Measurements from ENCODE around the gene NPEPL1.
A peak's percentile ranks its signal among the peaks of the same experiment; 100 is the strongest.
"Not testable (repeated sequence)": the region's sequence is repeated elsewhere in the genome, so short reads cannot be mapped to it uniquely, and the experiment has no call there.

Gene NPEPL1

GRCh38 chr20:58692579-58693225 lies at the start of gene NPEPL1:
NPEPL1 (plus strand) TSS chr20:58692800; CDS start chr20:58692901, 101 bp downstream.
- TF ChIP-seq, protein P1, sequence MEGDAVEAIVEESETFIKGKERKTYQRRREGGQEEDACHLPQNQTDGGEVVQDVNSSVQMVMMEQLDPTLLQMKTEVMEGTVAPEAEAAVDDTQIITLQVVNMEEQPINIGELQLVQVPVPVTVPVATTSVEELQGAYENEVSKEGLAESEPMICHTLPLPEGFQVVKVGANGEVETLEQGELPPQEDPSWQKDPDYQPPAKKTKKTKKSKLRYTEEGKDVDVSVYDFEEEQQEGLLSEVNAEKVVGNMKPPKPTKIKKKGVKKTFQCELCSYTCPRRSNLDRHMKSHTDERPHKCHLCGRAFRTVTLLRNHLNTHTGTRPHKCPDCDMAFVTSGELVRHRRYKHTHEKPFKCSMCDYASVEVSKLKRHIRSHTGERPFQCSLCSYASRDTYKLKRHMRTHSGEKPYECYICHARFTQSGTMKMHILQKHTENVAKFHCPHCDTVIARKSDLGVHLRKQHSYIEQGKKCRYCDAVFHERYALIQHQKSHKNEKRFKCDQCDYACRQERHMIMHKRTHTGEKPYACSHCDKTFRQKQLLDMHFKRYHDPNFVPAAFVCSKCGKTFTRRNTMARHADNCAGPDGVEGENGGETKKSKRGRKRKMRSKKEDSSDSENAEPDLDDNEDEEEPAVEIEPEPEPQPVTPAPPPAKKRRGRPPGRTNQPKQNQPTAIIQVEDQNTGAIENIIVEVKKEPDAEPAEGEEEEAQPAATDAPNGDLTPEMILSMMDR (IDR thresholded peaks at IDR 0.05; ENCODE audit: control extremely low read depth, extremely low read depth, low read depth, missing control alignments): peak; percentile 63
- ChIA-PET CTCF (interaction anchor here (0.6 to 2.0 kb wide), 7 partner anchors 10 to 142 kb away, joined by 3 to 10 read pairs (median 5); partner anchors contain the start of gene STX16), POLR2A (interaction anchor here (0.6 kb wide), 1 partner anchor 41 kb away, joined by 3 read pairs; the partner anchor contains the start of gene STX16)
- DNase-seq (ENCODE audit: extremely low spot score): peak; percentile 95

- CTCF ChIA-PET: interaction anchor here (1.5 kb wide), 1 partner anchor 408 kb away, joined by 3 read pairs; no protein-coding TSS in a partner anchor
- POLR2A ChIA-PET; DNase-seq (ENCODE audit: extremely low spot score): not testable (repeated sequence)
Measured at GRCh38 chr20:58642896-58643295, 49.7 kb upstream of the NPEPL1 start.

DNA sequence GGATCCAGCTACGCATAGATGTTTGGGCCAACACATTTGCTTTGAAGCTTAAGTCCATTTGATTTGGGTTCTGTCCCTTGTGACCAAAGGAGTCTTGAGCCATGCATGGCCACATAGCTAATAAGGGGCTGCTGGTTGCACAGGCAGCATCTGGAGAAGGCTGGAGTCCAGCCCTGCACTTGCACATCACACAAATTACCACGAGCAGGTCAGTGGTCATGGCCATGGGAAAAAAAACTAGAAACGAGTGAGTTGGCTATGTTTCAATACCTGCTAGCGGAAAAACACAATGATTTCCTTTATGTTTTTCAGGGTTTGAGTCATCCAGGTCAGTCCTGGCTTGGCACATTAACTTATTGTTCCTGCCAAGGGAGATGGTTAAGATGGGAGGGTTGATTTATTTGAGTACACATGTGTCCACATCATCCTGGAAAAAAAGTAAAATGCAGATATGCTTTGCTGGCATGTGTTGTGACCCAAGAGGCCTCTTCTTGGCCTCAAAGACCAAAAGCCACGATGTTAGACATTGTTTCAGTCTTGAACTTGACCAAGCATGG lies 47.1 kb upstream of the NPEPL1 start:
- TF ChIP-seq, protein P1 (IDR thresholded peaks at IDR 0.05; ENCODE audit: control extremely low read depth, extremely low read depth, low read depth, missing control alignments): no peak
- POLR2A ChIA-PET: no interaction called here
- DNase-seq (ENCODE audit: extremely low spot score): no peak
- CTCF ChIA-PET: interaction anchor here (1.0 kb wide), 1 partner anchor 408 kb away, joined by 3 read pairs; no protein-coding TSS in a partner anchor

DNA sequence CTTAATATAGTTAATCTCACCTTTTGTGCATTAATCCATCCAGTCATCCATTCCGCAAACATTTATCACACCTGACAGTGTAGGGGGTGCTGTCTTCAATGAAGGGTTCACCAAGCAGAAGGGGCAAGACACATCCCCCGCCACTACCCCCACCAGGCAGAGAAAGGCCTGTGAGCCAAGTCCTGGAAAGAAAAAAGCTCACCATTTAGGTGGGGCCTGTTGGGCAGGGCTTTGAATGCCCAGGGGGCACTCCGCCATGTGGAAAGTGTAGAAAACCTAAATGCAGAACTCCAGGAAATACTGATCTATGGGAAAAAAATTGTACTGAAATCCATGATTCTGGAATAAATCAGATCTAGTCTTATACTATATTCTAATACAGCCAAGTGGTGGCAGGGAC lies 46.3 kb upstream of the NPEPL1 start:
- TF ChIP-seq, protein P1 (IDR thresholded peaks at IDR 0.05; ENCODE audit: control extremely low read depth, extremely low read depth, low read depth, missing control alignments): no peak
- DNase-seq (ENCODE audit: extremely low spot score): no peak
- CTCF ChIA-PET: interaction anchor here (1.5 kb wide), 1 partner anchor 18 kb away, joined by 3 read pairs; no protein-coding TSS in a partner anchor
- POLR2A ChIA-PET: no interaction called here

- ChIA-PET CTCF (interaction anchor here (1.3 to 1.5 kb wide), 2 partner anchors 10 to 18 kb away, joined by 3 to 4 read pairs; no protein-coding TSS in a partner anchor), POLR2A (no interaction called here)
- TF ChIP-seq, protein P1 (IDR thresholded peaks at IDR 0.05; ENCODE audit: control extremely low read depth, extremely low read depth, low read depth, missing control alignments): no peak
- DNase-seq (ENCODE audit: extremely low spot score): no peak
Measured at GRCh38 chr20:58646703-58647102, 45.9 kb upstream of the NPEPL1 start.

DNA sequence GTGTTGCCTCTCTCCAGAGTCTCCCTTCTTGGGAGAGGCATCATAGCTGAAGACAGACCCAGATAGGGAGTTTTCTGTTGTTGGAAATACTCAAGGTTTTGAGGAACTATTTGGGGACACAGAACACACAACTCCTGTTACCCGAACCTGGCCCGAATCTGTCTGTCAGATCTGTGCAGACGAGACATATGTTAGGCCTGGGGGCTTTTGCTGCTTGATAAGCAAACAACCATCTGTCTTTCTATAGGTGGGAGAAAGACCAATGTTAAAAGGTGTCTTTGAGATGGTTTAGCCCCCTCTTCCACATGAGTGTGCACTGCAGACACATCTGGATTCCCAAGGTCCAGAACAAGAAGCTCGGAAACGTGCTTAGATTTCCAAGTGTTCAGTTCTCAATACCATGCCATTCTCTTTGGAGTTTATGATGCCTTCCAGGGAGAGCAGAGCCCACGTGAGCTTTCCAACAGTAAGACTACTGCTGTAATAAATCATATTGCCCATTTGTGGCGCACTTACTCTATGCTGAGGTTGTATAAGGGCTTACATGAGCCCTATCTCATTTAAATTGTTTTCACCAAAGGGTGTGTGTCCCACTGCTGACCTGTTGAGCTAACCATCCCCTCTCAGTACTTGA lies 45.3 kb upstream of the NPEPL1 start:
- DNase-seq (ENCODE audit: extremely low spot score): no peak
- CTCF ChIA-PET: interaction anchor here (1.2 to 1.5 kb wide), 4 partner anchors 9 to 166 kb away, joined by 3 to 4 read pairs (median 3); no protein-coding TSS in a partner anchor
- POLR2A ChIA-PET: no interaction called here
- TF ChIP-seq, protein P1 (IDR thresholded peaks at IDR 0.05; ENCODE audit: control extremely low read depth, extremely low read depth, low read depth, missing control alignments): peak; percentile 10

Data from GM10248 (cell line).